Fibroblast of skin of right biceps (primary cell): Measurements from ENCODE around the gene MAP2K5.
A peak's percentile ranks its signal among the peaks of the same experiment; 100 is the strongest.

Experiments used
- DNase-seq: peaks from one replicate; pipeline ENCODE4 v3.0.0-alpha.2; 2013

The MAP2K5 gene

DNA sequence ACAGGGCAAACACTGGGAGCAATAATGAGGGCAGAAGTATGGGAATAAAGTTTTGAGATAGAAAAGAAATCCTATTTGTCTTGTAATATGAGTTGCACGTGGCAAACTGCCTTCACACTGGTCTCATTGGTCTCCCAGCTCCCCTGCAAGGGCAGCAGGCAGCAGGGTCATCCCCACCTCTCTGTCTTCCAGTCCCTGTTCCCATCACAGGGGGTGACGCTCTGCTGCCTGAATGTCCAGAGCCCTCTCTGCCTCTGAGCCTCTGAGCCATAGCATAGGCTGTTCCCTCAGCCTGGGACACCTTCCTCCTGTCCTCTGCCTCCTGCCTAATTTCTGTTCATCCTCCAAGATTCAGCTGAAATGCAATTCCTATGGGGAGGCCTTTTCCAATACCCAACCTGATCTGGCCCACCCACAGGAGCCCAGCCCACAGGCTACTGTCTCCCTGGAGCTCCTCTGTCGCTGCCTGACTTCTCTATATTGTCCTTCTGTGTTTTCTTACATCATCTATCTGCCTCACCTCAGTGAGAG, 270.7 kb downstream of the MAP2K5 start:
- no peak for DNase-seq

GRCh38 chr15:67815036-67815592, 272.6 kb downstream of the MAP2K5 start:
- no peak for DNase-seq

GRCh38 chr15:67816668-67817067, 274.2 kb downstream of the MAP2K5 start:
- no peak for DNase-seq

DNA sequence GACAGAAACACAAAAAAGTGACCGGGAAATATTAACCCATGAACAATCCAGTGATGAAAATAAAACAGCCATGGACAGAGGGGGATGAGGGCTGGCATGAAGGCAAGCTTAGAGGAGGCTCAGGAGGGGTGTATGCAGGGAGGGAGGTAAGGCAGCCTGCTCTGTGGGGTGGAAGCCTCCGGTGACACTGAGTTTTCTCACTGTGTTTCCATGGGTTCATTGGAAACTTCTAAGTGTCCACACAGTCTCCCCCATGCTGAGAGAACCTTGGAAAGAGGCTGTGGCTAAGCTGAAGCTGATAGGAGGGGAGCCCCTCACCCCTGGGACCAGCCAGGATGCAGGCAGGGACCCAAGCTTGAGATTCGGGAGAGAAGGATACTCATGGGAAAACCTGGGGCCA, 276.0 kb downstream of the MAP2K5 start:
- DNase-seq, result no peak

DNA sequence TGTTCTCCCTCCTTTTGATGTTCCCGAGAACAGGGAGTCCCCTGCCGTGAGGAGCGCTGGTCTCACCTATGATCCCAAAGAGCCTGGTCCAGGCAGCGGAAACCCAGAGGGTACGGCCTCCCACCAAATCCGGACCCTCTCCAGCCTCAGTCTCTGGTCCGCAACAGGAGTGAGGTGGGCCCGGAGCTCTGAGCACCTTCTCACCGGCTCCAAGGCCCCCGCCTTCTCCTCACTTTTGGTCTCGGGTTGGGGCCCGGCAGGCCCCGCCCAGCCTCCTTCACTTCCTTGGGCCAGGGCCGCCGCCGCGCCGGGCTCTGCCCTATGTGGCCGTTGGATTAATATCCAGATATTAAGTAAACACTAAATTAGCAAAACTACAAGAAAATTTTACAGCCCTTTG, 277.1 kb downstream of the MAP2K5 start:
- DNase-seq, result no peak

- DNase-seq, result no peak
Measured at GRCh38 chr15:67820122-67820991, 277.9 kb downstream of the MAP2K5 start.

GRCh38 chr15:67820992-67821783, 278.7 kb downstream of the MAP2K5 start:
- DNase-seq, result peak; percentile 56

- DNase-seq, result no peak
Measured at GRCh38 chr15:67821784-67822440, 279.4 kb downstream of the MAP2K5 start.

- DNase-seq, result no peak
Measured at GRCh38 chr15:67822537-67823313, 280.2 kb downstream of the MAP2K5 start.

DNA sequence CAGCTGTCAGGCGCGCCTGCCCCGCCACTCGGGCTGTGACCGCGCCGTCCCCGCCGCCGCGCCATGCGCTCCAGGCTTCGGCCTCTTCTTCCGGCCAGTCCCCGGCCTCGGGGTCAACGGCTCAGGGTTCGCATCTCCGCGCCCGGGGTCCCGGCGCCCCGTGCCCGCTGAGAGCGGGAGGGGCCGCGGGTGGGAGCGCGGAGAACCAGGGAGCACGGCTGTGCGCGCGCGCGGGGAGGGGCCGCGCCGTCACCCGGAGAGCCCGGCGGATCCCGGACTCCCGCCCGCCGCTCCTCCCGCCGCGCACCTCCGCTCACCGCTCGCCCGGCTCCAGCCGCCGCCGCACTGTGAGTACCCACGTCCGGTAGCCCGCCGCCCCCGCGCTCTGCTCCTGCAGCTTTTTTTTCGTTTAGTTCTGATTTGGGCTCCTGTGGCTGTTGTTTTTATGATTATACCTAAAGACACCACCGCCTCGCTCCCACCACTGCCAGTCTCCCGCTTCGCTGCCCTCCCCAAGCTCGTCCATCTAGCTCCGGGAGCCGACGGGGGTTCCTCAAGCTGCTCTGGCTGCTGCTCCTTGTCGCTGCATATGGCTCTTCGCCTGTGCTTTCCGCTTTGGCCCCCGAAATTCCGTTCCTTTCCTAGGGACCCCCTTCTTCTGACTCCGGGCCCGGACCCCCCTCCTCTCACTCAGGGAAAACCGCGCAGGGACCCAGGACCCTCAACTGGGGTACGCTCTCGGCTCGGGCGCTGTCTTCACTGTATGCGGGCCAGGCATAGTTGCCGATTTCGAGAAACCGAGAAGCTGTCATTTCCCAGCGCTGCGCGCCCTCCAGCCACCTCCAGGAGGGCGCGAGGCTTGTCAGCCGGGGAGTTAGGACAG, 281.1 kb downstream of the MAP2K5 start:
- DNase-seq, result no peak

GRCh38 chr15:67824197-67824968, 281.9 kb downstream of the MAP2K5 start:
- no peak for DNase-seq

GRCh38 chr15:67824976-67825880, 282.7 kb downstream of the MAP2K5 start, which contains the start of gene SKOR1:
Gene SKOR1 (plus strand): TSS chr15:67825509. CDS start chr15:67825603, 94 bp downstream.
- DNase-seq, result peak; percentile 40

GRCh38 chr15:67825881-67826716, 283.6 kb downstream of the MAP2K5 start:
- DNase-seq, result no peak

GRCh38 chr15:67826717-67827561, 284.4 kb downstream of the MAP2K5 start:
- no peak for DNase-seq

- no peak for DNase-seq
Measured at GRCh38 chr15:67827562-67828277, 285.2 kb downstream of the MAP2K5 start.

DNA sequence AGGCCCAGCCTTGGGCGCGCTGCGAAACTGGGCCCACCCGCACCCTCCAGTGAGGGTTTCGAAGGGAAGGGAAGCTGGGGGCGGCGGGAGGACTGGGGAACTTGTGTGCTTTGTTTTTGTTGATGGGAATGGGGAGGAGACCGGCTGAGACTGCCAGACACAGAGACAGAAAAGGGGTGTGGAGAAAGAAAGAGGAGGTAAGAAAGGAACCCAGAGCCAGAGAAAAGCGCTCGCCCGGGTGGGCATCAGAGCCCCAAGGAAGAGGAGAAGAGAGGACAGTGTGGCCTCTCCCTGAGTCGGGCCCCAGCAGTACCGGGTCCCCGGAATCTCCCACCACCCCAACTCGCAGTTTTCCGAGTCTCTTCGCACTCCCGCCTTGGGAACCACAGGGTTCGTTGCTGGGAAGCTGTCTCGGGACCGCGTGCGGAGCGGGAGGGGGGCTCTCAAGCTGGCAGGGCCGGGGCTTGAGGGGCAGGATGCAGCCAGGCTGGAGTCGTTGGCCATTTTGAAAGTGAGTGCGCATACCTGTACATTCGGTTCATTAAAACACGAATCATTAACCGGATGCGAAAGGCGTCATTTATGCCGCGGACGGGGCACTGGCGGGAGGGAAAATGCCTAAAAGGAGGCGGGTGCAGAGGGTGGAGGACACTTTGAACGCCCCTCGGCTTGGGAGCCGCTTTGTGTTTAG, 285.9 kb downstream of the MAP2K5 start:
- DNase-seq, result no peak
